Stimulated activated CD8-positive, alpha-beta memory T cell treated with anti-CD3 and anti-CD28 coated beads, Interleukin-4, amount 100 ng/mL, for 1 hour (primary cell): Measurements from ENCODE around the gene ALDH7A1.
A peak's percentile ranks its signal among the peaks of the same experiment; 100 is the strongest.
"Not testable (repeated sequence)": the region's sequence is repeated elsewhere in the genome, so short reads cannot be mapped to it uniquely, and the experiment has no call there.

Experiments used
- DNase-seq, 2 donors: peaks; one replicate each; pipeline ENCODE4 v3.0.0-alpha.2; 2020; ENCODE audit warnings: low read depth in 2 of 2, low spot score in 1 of 2

Gene ALDH7A1

GRCh38 chr5:126594748-126595485 is at the start of gene ALDH7A1:
Gene ALDH7A1 (minus strand): TSS chr5:126595219. CDS start chr5:126595198, 21 bp downstream.
- peak in 1 of 2 donors; percentile 16 for DNase-seq

DNA sequence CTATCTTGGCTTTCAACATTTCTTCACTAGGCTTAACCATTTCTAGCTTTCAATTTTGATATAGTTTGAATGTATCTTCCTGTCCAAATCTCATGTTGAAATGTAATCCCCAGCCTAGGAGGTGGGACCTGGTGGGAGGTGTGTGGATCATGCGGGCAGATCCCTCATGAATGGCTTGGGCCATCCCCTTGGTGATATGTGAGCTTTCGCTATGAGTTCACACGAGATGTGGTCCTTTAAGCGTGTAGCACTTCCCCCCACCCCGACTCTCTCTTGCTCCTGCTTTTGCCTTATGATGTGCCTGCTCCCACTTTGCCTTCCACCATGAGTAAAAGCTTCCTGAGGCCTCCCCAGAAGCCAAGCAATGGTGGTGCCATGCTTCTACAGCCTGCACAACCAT is 46.4 kb upstream of the ALDH7A1 start:
- DNase-seq: no peak

- no peak for DNase-seq
Measured at GRCh38 chr5:126640866-126641265, 45.8 kb upstream of the ALDH7A1 start.

- DNase-seq: no peak
Measured at GRCh38 chr5:126636956-126637355, 41.9 kb upstream of the ALDH7A1 start.

DNA sequence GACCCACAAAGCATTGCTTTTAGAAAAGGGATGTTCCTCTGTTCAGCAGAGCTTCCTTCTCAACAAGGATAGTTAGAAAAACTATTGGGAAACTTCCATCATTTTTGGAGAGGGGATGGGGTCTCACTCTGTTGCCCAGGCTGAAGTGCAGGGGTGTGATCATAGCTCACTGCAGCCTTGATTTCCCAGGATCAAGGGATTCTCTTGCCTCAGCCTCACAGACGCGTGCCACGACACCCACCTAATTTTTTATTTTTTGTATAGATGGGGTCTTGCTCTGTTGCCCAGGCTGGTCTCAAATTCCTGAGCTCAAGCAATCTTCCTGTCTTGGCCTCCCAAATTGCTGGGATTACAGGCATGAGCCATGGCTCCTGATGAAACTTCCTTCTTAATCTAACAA is 40.6 kb upstream of the ALDH7A1 start:
- no peak for DNase-seq

DNA sequence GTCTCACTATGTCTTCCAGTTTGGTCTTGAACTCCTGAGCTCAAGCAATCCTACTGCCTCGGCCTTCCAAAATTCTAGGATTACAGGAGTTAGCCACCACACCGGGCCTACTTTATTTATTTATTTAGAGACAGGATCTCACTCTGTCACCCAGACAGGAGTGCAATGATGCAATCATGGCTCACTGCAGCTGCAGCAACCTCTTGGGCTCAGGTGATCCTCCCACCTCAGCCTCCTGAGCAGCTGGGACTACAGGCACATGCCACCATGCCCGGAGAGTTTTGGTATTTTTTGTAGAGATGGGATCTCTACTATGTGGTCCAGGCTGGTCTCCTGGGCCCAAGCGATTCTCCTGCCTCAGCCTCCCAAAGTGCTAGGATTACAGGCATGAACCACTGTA is 38.5 kb upstream of the ALDH7A1 start:
- DNase-seq: no peak

- DNase-seq: no peak
Measured at GRCh38 chr5:126631920-126632319, 36.9 kb upstream of the ALDH7A1 start.

DNA sequence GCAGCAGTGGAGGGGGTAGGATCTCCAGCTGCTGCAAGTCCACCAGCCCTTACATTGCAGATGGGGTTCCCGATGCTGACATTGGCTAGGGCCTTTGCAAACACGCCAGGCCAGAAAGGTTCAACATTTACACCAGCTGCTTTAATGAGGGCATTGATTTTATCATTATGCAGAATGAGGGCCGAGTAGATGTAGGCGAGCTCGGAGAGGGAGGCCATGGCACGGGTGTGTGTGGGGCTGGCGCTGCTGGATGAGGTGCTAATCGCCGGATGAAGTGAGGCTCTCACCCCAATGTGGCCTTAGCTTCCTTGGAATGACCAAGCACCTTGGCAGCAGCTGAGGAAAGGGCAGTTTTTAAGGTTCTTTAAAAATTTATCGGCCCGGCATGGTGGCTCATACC is 33.1 kb upstream of the ALDH7A1 start:
- DNase-seq: no peak

- DNase-seq: no peak
Measured at GRCh38 chr5:126624534-126624933, 29.5 kb upstream of the ALDH7A1 start.

DNA sequence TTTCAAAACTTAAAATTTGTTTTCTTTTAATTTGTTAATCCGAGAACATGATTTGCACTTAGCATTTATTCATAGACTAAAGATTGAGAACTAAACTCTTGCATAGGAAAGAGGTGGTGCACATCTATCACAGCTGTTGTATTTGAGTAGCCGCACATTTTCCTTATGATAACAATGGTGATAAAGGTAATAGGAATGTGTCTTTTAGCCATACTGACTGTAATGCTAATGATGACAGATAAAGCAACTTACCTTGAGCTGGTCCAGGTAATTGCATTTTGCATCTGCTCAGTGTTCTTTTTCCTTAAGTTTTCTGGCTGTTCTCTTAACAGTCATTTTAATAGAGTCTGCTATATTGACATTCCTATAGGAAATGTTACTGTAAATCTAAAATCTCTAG is 24.8 kb upstream of the ALDH7A1 start:
- no peak for DNase-seq

- not testable (repeated sequence) for DNase-seq
Measured at GRCh38 chr5:126617603-126618002, 22.6 kb upstream of the ALDH7A1 start.

DNA sequence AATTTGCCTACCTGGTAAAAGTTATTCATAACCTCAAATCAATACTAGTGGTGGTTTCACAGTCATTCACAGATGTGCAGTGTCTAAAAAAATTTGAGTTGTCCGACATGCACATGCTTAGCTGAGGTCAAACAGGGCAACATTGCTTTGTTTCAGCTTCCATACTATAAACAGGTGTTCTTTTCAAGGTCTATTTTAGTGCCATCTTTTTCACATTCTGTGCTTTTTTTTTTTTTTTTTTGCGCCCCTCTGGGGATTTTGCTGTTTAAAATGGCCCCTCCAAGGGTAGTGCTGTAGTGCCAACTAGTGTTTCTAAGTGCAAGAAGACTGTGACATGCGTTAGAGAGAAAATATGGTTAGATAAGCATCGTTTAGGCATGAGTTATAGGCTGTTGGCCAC is 20.3 kb upstream of the ALDH7A1 start:
- no peak for DNase-seq

DNA sequence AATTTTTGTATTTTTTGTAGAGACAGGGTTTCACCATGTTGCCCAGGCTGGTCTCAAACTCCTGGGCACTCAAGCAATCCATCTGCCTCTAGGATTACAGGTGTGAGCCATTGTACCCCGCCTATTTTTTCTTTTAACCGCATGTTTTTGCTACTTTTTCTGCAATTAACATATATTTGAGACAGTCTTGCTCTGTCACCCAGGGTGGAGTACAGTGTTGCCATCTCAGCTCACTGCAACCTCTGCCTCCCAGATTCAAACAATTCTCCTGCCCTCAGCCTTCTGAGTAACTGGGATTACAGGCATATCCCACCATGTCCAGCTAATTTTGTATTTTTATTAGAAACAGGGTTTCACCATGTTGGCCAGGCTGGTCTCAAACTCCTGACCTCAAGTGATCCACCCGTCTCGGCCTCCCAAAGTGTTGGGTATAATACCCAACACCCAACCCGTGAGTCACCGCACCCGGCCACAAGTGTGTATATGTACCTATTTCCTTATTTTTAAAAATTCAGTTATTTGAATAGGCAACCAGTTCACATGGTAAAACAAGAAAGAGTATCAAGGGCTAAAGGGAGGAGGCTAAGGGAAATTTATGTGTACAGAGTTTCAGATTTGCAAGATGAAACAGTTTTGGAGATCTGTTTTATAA is 19.0 kb upstream of the ALDH7A1 start:
- no peak for DNase-seq

DNA sequence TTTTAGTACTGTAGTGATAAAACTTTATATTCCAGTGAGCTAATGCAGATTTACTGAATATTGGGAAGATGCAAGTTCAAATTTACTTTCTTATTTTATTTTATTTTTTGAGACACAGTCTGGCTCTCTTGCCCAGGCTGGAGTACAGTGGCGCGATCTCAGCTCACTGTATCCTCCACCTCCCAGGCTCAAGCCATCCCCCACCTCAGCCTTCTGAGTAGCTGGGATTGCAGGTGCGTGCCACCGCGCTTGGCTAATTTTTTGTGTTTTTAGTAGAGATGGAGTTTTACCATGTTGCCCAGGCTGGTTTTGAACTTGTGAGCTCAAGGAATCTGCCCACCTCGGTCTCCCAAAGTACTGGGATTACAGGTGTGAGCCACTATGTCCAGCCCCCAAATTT is 15.6 kb upstream of the ALDH7A1 start:
- no peak for DNase-seq

- no peak for DNase-seq
Measured at GRCh38 chr5:126610160-126610559, 15.1 kb upstream of the ALDH7A1 start.

- no peak for DNase-seq
Measured at GRCh38 chr5:126605525-126605924, 10.5 kb upstream of the ALDH7A1 start.

- DNase-seq: no peak
Measured at GRCh38 chr5:126603402-126603991, 8.5 kb upstream of the ALDH7A1 start.

DNA sequence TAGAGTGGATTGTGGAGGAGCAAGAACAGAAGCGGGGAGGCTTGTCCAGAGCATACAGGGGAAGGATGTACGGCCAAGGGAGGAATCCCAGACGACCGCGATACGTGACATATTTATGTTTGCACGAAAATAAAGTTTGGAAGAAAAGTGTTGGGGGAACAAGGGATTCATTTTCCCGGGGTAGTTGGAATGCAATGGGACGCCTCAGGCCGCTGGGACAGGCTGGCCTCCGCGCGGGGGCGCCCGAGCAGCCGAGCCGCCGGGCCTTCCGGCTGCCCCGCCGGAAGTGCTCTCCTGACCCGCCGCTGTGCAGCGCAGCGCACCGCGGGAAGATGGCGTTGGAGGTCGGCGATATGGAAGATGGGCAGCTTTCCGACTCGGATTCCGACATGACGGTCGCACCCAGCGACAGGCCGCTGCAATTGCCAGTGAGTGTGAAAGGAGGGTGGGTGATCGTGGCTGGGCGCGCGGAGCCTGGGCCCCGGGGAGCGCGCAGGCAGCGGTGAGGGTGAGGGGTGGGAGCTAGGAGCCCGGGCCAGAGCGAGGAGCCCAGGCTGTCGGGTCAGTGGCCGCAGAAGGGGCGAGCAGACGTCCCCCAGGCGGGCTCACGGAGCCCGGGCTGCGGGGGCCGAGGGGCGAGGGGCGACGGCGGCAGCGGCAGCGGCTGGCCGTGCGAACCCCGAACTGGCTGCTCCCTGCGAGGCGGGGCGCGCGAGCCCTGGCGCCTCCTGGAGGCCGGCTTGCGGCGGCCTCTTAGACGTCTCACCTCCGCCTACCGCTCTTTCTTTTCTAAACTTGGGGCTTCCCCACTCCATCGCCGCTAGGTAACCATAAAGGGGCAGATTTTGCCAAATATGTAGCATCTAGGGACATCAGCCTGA is 5.9 kb upstream of the ALDH7A1 start, which contains the start of gene PHAX:
Gene PHAX, plus strand, starts transcription at position 317 of the 881 bp plus-strand sequence. Its CDS starts 16 bp downstream, at position 333.
- DNase-seq: peak; percentile 37 to 43

- not testable (repeated sequence) for DNase-seq
Measured at GRCh38 chr5:126599971-126600630, 5.1 kb upstream of the ALDH7A1 start.

DNA sequence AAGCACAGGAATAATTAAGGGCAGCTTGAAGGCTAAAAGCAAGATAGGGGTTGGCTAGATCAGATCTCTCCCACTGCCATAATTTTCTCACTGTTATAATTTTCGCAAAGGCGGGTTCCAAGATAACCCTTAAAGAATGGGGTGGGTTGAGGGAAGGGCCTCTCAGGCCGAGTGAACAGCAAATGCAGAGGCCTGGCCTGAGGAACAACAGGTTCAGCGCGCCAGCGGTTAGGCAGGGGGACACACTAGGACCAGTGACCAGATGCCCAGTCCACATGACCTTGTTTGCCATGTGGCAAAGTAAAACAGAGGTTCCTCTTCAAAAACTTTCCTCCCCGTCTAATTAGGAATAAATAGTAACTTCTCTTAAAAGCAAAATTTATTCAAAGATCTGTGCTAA is 4.5 kb upstream of the ALDH7A1 start:
- no peak for DNase-seq

DNA sequence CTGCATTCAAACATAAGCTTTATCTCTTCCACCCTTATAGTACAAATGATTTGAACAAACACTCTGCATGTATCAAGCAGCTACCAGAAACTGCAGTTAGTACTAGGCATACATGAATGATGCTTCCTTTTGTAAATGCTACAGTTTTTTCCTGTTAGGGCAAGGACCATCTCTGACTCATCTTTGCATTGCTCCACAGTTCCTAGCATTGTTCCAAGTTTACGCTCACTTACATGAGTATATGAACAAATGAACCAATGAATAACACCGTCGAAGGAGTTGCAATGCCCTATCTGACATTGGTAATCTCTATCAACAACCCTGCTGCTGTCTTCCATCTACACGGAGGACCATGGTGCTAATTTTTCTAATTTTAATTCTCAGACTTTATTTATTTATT is 2.1 kb upstream of the ALDH7A1 start:
- no peak for DNase-seq
